Measurements from ENCODE around the gene ATP8B3. TPM values are rescaled to one million over a fixed set of nuclear protein-coding genes. Genes with fewer than 3 reads are reported as not detected.

The ATP8B3 gene, protein sequence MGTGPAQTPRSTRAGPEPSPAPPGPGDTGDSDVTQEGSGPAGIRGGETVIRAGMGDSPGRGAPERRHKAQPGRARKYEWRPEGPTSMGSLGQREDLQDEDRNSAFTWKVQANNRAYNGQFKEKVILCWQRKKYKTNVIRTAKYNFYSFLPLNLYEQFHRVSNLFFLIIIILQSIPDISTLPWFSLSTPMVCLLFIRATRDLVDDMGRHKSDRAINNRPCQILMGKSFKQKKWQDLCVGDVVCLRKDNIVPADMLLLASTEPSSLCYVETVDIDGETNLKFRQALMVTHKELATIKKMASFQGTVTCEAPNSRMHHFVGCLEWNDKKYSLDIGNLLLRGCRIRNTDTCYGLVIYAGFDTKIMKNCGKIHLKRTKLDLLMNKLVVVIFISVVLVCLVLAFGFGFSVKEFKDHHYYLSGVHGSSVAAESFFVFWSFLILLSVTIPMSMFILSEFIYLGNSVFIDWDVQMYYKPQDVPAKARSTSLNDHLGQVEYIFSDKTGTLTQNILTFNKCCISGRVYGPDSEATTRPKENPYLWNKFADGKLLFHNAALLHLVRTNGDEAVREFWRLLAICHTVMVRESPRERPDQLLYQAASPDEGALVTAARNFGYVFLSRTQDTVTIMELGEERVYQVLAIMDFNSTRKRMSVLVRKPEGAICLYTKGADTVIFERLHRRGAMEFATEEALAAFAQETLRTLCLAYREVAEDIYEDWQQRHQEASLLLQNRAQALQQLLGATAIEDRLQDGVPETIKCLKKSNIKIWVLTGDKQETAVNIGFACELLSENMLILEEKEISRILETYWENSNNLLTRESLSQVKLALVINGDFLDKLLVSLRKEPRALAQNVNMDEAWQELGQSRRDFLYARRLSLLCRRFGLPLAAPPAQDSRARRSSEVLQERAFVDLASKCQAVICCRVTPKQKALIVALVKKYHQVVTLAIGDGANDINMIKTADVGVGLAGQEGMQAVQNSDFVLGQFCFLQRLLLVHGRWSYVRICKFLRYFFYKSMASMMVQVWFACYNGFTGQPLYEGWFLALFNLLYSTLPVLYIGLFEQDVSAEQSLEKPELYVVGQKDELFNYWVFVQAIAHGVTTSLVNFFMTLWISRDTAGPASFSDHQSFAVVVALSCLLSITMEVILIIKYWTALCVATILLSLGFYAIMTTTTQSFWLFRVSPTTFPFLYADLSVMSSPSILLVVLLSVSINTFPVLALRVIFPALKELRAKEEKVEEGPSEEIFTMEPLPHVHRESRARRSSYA (N-terminal part only)
- total RNA-seq, result 0.86 and 1.6 TPM in 2 replicates

DNA sequence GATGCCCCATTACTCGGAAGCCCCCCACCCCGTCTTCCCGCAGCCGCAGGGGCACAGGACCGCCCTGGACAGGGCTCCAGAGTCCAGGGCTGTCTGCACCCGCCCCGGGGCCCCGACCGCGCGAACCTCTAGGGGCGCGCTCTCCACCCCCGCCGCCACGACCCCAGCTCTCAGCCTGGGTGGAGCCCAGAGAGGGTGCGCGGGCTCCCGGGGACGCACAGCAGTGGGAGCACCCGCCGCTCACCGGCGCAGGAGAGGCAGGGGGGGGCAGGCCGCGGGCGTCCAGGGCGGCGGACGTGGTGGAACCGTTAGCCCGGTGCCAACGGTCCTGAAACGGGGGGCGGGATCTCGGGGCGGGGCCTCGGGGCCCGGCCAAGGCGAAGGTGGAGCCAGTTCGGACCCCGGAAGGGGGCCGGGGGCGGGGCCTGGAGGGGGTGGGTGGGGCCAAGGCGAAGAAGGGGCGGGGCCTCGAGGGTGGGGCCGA, at the start of gene ATP8B3:
ATP8B3 (minus strand) TSS at position 335 of the 484 bp plus-strand sequence. CDS start 540 bp downstream, outside the sequence.
- TF ChIP-seq, protein P1, sequence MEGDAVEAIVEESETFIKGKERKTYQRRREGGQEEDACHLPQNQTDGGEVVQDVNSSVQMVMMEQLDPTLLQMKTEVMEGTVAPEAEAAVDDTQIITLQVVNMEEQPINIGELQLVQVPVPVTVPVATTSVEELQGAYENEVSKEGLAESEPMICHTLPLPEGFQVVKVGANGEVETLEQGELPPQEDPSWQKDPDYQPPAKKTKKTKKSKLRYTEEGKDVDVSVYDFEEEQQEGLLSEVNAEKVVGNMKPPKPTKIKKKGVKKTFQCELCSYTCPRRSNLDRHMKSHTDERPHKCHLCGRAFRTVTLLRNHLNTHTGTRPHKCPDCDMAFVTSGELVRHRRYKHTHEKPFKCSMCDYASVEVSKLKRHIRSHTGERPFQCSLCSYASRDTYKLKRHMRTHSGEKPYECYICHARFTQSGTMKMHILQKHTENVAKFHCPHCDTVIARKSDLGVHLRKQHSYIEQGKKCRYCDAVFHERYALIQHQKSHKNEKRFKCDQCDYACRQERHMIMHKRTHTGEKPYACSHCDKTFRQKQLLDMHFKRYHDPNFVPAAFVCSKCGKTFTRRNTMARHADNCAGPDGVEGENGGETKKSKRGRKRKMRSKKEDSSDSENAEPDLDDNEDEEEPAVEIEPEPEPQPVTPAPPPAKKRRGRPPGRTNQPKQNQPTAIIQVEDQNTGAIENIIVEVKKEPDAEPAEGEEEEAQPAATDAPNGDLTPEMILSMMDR (IDR thresholded peaks at IDR 0.05; ENCODE audit: insufficient read depth, low read depth, low read length), result peak; percentile 9
- DNase-seq (ENCODE audit: low read depth), result no peak
- H3K4me3 ChIP-seq (ENCODE audit: low read depth, low read length), result peak within 1 kb of the TSS; percentile 69

DNA sequence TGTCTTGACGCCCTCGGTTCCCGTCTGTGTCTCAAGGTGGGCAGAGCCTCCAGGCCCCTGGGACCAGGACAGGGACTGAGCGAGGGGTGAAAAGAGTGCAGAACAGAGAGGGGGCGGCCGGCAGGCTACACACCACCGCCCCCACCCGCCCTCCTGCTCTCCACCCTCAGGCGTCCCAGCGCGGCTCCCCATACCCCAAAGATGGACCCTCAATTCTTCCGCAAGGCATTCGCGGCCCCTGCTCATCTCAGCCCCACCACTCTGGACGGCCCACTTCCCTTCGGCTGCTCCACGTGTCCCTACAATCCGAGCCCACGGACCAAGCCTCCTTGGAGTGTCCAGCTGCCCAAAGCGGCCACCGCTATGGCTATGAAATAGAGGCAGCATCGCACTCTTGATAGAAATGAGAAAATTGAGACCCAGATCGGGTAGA, 49.5 kb upstream of the ATP8B3 start:
- TF ChIP-seq, protein P1 (IDR thresholded peaks at IDR 0.05; ENCODE audit: insufficient read depth, low read depth, low read length), result no peak
- peak overlapping the region; percentile 80 for H3K4me3 ChIP-seq (ENCODE audit: low read depth, low read length)
- DNase-seq (ENCODE audit: low read depth), result no peak

DNA sequence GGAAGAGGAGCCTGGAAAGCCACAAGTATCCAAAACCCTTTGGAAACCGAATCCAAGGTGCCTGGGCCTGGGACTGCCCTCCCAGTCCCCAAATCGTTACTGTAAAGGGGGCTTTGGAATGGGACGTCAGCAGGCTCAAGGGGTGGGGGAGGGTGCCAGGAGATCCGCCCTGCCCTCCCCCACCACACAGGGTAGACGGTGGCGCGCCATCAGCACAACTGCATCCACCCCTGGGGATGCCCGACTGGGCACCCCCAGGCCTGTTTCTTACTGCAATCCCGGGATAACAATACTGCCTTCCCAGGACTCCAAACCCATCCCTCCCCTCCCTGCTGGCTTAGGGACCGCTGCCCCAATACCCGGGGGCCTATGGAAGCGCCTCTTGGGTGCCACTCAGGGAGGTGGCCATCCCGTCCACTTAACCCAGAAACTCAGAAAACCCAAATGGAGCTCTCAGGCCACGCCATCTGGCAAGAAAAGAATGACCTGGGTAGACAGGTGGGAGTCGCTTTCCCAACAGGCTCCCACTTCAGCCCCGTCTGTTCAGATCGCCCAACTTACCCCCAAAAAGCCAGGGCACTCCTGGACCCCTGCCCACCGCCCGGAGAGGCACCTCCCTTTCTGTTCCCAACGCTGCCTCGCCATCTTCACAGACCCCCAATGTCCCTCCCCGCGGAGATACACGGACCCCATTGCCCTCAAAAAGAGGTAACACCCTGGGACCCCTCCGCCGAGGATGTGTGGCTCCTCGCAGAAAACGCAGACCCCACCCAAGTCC, 48.9 kb upstream of the ATP8B3 start:
- DNase-seq (ENCODE audit: low read depth), result no peak
- peak overlapping the region; percentile 80 for H3K4me3 ChIP-seq (ENCODE audit: low read depth, low read length)
- TF ChIP-seq, protein P1 (IDR thresholded peaks at IDR 0.05; ENCODE audit: insufficient read depth, low read depth, low read length), result no peak

DNA sequence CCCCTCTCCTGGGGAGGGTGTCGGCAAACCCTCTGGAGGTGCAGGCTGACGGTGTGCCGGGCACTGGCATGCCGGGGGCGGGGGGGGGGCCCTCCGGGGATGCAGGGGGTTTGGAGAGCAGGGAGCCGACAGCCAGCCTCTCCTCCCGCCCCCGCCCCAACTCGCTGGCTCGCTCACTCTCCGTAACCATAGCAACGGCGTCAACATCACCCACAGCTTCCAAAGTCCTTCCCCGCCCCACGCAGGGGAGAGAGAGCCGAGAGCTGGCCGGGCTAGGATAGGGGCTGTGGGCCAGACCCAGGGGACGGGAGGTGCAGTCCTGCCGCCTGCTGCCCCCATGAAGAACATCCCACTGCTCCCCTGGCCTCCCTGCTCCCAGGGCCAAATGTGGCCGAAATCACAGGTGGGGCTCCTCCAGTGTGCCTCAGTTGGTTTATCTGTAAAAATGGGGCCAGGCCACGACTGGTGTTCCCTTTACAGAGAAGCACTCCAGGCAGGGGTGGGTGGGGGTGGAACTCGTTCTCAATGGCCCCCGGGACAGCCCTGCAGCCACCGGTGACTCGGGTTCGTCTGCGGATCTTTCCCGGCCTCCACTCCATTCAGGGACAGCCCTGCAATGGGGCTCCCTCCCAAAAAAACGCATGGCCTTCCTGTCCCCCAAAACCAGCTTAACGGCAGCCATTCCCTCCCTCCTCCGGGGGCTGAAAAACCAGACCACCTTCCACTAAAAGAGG, 48.1 kb upstream of the ATP8B3 start:
- peak overlapping the region; percentile 18 for H3K4me3 ChIP-seq (ENCODE audit: low read depth, low read length)
- TF ChIP-seq, protein P1 (IDR thresholded peaks at IDR 0.05; ENCODE audit: insufficient read depth, low read depth, low read length), result no peak
- peak; percentile 78 for DNase-seq (ENCODE audit: low read depth)

DNA sequence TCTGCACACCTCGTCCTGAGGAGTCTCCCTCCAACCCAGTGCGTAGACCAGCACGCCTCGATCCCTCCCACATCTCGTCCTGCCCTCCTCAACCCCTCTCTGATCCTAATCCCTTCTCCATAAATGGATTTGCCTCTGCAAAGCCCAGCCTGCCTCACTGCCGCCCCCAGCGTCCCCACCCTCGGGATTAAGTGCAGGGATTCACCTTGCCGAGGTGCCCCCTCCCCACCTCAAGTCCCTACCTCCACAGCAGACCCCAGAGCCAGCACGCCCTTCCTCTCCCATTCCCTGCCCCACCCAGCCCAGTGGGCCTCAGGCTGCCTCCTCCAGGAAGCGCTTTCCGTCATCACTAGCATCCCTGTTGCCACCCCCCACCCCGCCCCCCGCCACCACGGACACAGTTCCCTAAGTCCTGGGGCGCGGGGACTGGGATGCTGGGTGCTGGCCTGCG, 47.3 kb upstream of the ATP8B3 start:
- DNase-seq (ENCODE audit: low read depth), result no peak
- H3K4me3 ChIP-seq (ENCODE audit: low read depth, low read length), result no peak overlapping the region
- TF ChIP-seq, protein P1 (IDR thresholded peaks at IDR 0.05; ENCODE audit: insufficient read depth, low read depth, low read length), result no peak
